ENCODE data around the gene PLG.
"Not testable (repeated sequence)": the region's sequence is repeated elsewhere in the genome, so short reads cannot be mapped to it uniquely, and the experiment has no call there.

PLG gene

GRCh38 chr6:160701918-160702680 lies at the start of gene PLG:
Gene PLG, plus strand, starts transcription at chr6:160702244. Its CDS starts 61 bp downstream, at chr6:160702305.
- H4K20me1 ChIP-seq (ENCODE audit: insufficient read depth); H3K9ac ChIP-seq; H3K27me3 ChIP-seq (ENCODE audit: insufficient read depth, low read depth); H3K4me3 ChIP-seq (IDR thresholded peaks at IDR 0.05; ENCODE audit: insufficient read depth, low read depth, low read length); H2AFZ ChIP-seq (ENCODE audit: low read depth); H3K27ac ChIP-seq; H3K4me2 ChIP-seq; H3K79me2 ChIP-seq (ENCODE audit: insufficient read depth, low read depth); H3K4me1 ChIP-seq (ENCODE audit: low read depth, poor library complexity, severe bottlenecking); H3K36me3 ChIP-seq (ENCODE audit: insufficient read depth): not testable (repeated sequence)

- H3K4me2 ChIP-seq: no peak overlapping the region
- no peaks in the 10 kb centered on the region for H4K20me1 ChIP-seq (ENCODE audit: insufficient read depth)
- no peak overlapping the region for H3K4me3 ChIP-seq (IDR thresholded peaks at IDR 0.05; ENCODE audit: insufficient read depth, low read depth, low read length)
- no peak overlapping the region for H3K27ac ChIP-seq
- H3K36me3 ChIP-seq (ENCODE audit: insufficient read depth): no peaks in the 10 kb centered on the region
- no peaks in the 10 kb centered on the region for H3K79me2 ChIP-seq (ENCODE audit: insufficient read depth, low read depth)
- H3K27me3 ChIP-seq (ENCODE audit: insufficient read depth, low read depth): no peaks in the 10 kb centered on the region
- H3K9ac ChIP-seq: no peak overlapping the region
- H2AFZ ChIP-seq (ENCODE audit: low read depth): no peak overlapping the region
- no peaks in the 10 kb centered on the region for H3K4me1 ChIP-seq (ENCODE audit: low read depth, poor library complexity, severe bottlenecking)
- TF ChIP-seq, protein P1, sequence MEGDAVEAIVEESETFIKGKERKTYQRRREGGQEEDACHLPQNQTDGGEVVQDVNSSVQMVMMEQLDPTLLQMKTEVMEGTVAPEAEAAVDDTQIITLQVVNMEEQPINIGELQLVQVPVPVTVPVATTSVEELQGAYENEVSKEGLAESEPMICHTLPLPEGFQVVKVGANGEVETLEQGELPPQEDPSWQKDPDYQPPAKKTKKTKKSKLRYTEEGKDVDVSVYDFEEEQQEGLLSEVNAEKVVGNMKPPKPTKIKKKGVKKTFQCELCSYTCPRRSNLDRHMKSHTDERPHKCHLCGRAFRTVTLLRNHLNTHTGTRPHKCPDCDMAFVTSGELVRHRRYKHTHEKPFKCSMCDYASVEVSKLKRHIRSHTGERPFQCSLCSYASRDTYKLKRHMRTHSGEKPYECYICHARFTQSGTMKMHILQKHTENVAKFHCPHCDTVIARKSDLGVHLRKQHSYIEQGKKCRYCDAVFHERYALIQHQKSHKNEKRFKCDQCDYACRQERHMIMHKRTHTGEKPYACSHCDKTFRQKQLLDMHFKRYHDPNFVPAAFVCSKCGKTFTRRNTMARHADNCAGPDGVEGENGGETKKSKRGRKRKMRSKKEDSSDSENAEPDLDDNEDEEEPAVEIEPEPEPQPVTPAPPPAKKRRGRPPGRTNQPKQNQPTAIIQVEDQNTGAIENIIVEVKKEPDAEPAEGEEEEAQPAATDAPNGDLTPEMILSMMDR (conservative IDR thresholded peaks at IDR 0.05; ENCODE audit: low read depth, low read length): no peak
Observed at GRCh38 chr6:160659562-160659961, 42.5 kb upstream of the PLG start.

GRCh38 chr6:160661216-160661615 lies 40.8 kb upstream of the PLG start:
- no peak overlapping the region for H3K9ac ChIP-seq
- no peaks in the 10 kb centered on the region for H3K36me3 ChIP-seq (ENCODE audit: insufficient read depth)
- H3K4me1 ChIP-seq (ENCODE audit: low read depth, poor library complexity, severe bottlenecking): no peaks in the 10 kb centered on the region
- no peaks in the 10 kb centered on the region for H4K20me1 ChIP-seq (ENCODE audit: insufficient read depth)
- H3K4me3 ChIP-seq (IDR thresholded peaks at IDR 0.05; ENCODE audit: insufficient read depth, low read depth, low read length): no peak overlapping the region
- H3K27me3 ChIP-seq (ENCODE audit: insufficient read depth, low read depth): no peaks in the 10 kb centered on the region
- no peak overlapping the region for H3K27ac ChIP-seq
- H2AFZ ChIP-seq (ENCODE audit: low read depth): no peak overlapping the region
- no peaks in the 10 kb centered on the region for H3K79me2 ChIP-seq (ENCODE audit: insufficient read depth, low read depth)
- TF ChIP-seq, protein P1 (conservative IDR thresholded peaks at IDR 0.05; ENCODE audit: low read depth, low read length): no peak
- no peak overlapping the region for H3K4me2 ChIP-seq

- no peak overlapping the region for H3K4me3 ChIP-seq (IDR thresholded peaks at IDR 0.05; ENCODE audit: insufficient read depth, low read depth, low read length)
- H2AFZ ChIP-seq (ENCODE audit: low read depth): no peak overlapping the region
- H3K9ac ChIP-seq: no peak overlapping the region
- no peaks in the 10 kb centered on the region for H3K36me3 ChIP-seq (ENCODE audit: insufficient read depth)
- H3K4me2 ChIP-seq: no peak overlapping the region
- no peak overlapping the region for H3K27ac ChIP-seq
- no peaks in the 10 kb centered on the region for H4K20me1 ChIP-seq (ENCODE audit: insufficient read depth)
- H3K27me3 ChIP-seq (ENCODE audit: insufficient read depth, low read depth): no peaks in the 10 kb centered on the region
- H3K79me2 ChIP-seq (ENCODE audit: insufficient read depth, low read depth): no peaks in the 10 kb centered on the region
- TF ChIP-seq, protein P1 (conservative IDR thresholded peaks at IDR 0.05; ENCODE audit: low read depth, low read length): no peak
- no peaks in the 10 kb centered on the region for H3K4me1 ChIP-seq (ENCODE audit: low read depth, poor library complexity, severe bottlenecking)
Observed at GRCh38 chr6:160662429-160662828, 39.6 kb upstream of the PLG start.

DNA sequence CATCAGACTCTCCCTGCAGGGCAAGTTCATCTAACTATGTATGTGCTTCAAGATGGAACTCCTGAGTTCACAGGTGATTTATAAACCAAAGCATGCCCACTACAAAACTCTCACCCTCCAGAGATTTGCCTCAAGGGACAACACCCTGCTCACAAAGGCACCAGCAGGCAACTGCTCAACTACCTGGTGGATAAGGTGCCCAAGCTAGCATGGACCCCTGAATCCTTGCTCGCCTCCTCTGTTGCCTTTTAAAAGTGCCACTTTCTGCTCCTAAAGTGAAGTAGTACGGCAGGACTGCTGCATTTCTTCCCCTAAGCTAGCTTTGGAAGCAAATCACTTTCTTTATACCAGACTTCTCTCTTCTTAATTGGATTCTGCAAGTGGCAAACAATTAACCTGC lies 39.2 kb upstream of the PLG start:
- Histone ChIP-seq H3K4me2 (no peak overlapping the region), H3K4me1 (ENCODE audit: low read depth, poor library complexity, severe bottlenecking) (no peaks in the 10 kb centered on the region), H4K20me1 (ENCODE audit: insufficient read depth) (no peaks in the 10 kb centered on the region), H3K4me3 (IDR thresholded peaks at IDR 0.05; ENCODE audit: insufficient read depth, low read depth, low read length) (no peak overlapping the region), H3K27ac (no peak overlapping the region), H2AFZ (ENCODE audit: low read depth) (no peak overlapping the region), H3K79me2 (ENCODE audit: insufficient read depth, low read depth) (no peaks in the 10 kb centered on the region), H3K36me3 (ENCODE audit: insufficient read depth) (no peaks in the 10 kb centered on the region), H3K9ac (no peak overlapping the region), H3K27me3 (ENCODE audit: insufficient read depth, low read depth) (no peaks in the 10 kb centered on the region)
- TF ChIP-seq, protein P1 (conservative IDR thresholded peaks at IDR 0.05; ENCODE audit: low read depth, low read length): no peak

DNA sequence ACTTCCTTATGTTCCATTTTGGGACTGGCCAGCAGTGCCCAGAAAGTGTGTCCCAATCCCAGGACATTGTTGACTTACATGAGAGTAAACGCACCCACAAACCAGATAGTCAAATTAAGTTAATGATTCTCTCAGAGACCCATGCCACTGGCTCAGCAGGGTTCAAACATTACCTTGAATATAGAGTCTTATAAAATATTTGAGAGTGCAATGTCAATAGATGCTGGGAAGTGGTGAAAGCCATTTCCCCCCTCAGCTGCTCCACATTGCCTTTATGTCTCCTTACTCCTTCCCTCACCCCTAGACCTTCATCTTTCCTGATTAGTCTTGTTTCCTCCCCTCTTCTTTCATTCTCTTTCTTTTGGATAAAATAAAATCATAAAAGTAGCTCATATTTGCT lies 37.8 kb upstream of the PLG start, which contains the start of gene LPA:
LPA (minus strand) TSS at position 78 of the 400 bp plus-strand sequence; CDS start at position 17, 61 bp downstream.
- not testable (repeated sequence) for H4K20me1 ChIP-seq (ENCODE audit: insufficient read depth); H3K4me3 ChIP-seq (IDR thresholded peaks at IDR 0.05; ENCODE audit: insufficient read depth, low read depth, low read length); H3K27me3 ChIP-seq (ENCODE audit: insufficient read depth, low read depth); H3K27ac ChIP-seq; H3K4me2 ChIP-seq; H2AFZ ChIP-seq (ENCODE audit: low read depth); H3K79me2 ChIP-seq (ENCODE audit: insufficient read depth, low read depth); H3K36me3 ChIP-seq (ENCODE audit: insufficient read depth); H3K9ac ChIP-seq; H3K4me1 ChIP-seq (ENCODE audit: low read depth, poor library complexity, severe bottlenecking)

All from KMS-11 (cell line).